ENCODE results near the gene TTN.
"Not testable (repeated sequence)": the region's sequence is repeated elsewhere in the genome, so short reads cannot be mapped to it uniquely, and the experiment has no call there.

Gene TTN

GRCh38 chr2:178674122-178674521 is 133.1 kb downstream of the TTN start (continued):
- no peak for TF ChIP-seq ZFP30 (CRISPR knock-in tag; IDR thresholded peaks at IDR 0.05)
- TF ChIP-seq PATZ1 (CRISPR knock-in tag; IDR thresholded peaks at IDR 0.05; ENCODE audit: borderline replicate concordance) = no peak
- TF ChIP-seq BACH2 (CRISPR knock-in tag; IDR thresholded peaks at IDR 0.05; ENCODE audit: borderline replicate concordance) = no peak
- TF ChIP-seq ISL1 (CRISPR knock-in tag; IDR thresholded peaks at IDR 0.05) = no peak
- TF ChIP-seq ESRRG (CRISPR knock-in tag; IDR thresholded peaks at IDR 0.05) = no peak
- no peak for TF ChIP-seq PPARA (CRISPR knock-in tag; IDR thresholded peaks at IDR 0.05; ENCODE audit: borderline replicate concordance)
- TF ChIP-seq ZNF8 (CRISPR knock-in tag; IDR thresholded peaks at IDR 0.05) = no peak

- no peak for ATAC-seq
Measured at GRCh38 chr2:178666458-178666857, 140.8 kb downstream of the TTN start.

GRCh38 chr2:178658480-178658879 is 148.7 kb downstream of the TTN start:
- ATAC-seq = not testable (repeated sequence)

More at GRCh38 chr2:178666458-178666857, 140.8 kb downstream of the TTN start:
- no peak for TF ChIP-seq ISL1 (CRISPR knock-in tag; IDR thresholded peaks at IDR 0.05)
- no peak for TF ChIP-seq CSRNP3 (CRISPR knock-in tag; IDR thresholded peaks at IDR 0.05)
- TF ChIP-seq RARB (CRISPR knock-in tag; IDR thresholded peaks at IDR 0.05) = no peak
- no peak for TF ChIP-seq ZFP30 (CRISPR knock-in tag; IDR thresholded peaks at IDR 0.05)
- TF ChIP-seq CREB5 (CRISPR knock-in tag; IDR thresholded peaks at IDR 0.05; ENCODE audit: low read depth) = no peak
- TF ChIP-seq SNAI2 (CRISPR knock-in tag; IDR thresholded peaks at IDR 0.05) = no peak
- TF ChIP-seq TOX (CRISPR knock-in tag; IDR thresholded peaks at IDR 0.05; ENCODE audit: borderline replicate concordance) = no peak
- TF ChIP-seq ZNF70 (CRISPR knock-in tag; IDR thresholded peaks at IDR 0.05) = no peak
- no peak for TF ChIP-seq TSHZ2 (CRISPR knock-in tag; IDR thresholded peaks at IDR 0.05)
- TF ChIP-seq ARNTL (CRISPR knock-in tag; IDR thresholded peaks at IDR 0.05; ENCODE audit: borderline replicate concordance, low read depth) = no peak
- TF ChIP-seq CSDC2 (CRISPR knock-in tag; IDR thresholded peaks at IDR 0.05) = no peak
- no peak for TF ChIP-seq BACH2 (CRISPR knock-in tag; IDR thresholded peaks at IDR 0.05; ENCODE audit: borderline replicate concordance)
- no peak for TF ChIP-seq GLIS3 (CRISPR knock-in tag; IDR thresholded peaks at IDR 0.05)
- no peak for TF ChIP-seq ZFP3 (CRISPR knock-in tag; IDR thresholded peaks at IDR 0.05)
- TF ChIP-seq ESRRG (CRISPR knock-in tag; IDR thresholded peaks at IDR 0.05) = no peak
- TF ChIP-seq ZC3H10 (CRISPR knock-in tag; IDR thresholded peaks at IDR 0.05) = no peak
- no peak for TF ChIP-seq POU6F1 (CRISPR knock-in tag; IDR thresholded peaks at IDR 0.05; ENCODE audit: borderline replicate concordance, low read depth)

- ATAC-seq = no peak
- TF ChIP-seq CREB5 (CRISPR knock-in tag; IDR thresholded peaks at IDR 0.05; ENCODE audit: low read depth) = no peak
- no peak for TF ChIP-seq TCF4 (CRISPR knock-in tag; IDR thresholded peaks at IDR 0.05; ENCODE audit: borderline replicate concordance)
- no peak for TF ChIP-seq OSR1 (CRISPR knock-in tag; IDR thresholded peaks at IDR 0.05)
- TF ChIP-seq ZNF70 (CRISPR knock-in tag; IDR thresholded peaks at IDR 0.05) = no peak
- no peak for TF ChIP-seq ARNTL (CRISPR knock-in tag; IDR thresholded peaks at IDR 0.05; ENCODE audit: borderline replicate concordance, low read depth)
- no peak for TF ChIP-seq ZFP3 (CRISPR knock-in tag; IDR thresholded peaks at IDR 0.05)
- no peak for TF ChIP-seq ZC3H10 (CRISPR knock-in tag; IDR thresholded peaks at IDR 0.05)
- no peak for TF ChIP-seq PPARA (CRISPR knock-in tag; IDR thresholded peaks at IDR 0.05; ENCODE audit: borderline replicate concordance)
- TF ChIP-seq PATZ1 (CRISPR knock-in tag; IDR thresholded peaks at IDR 0.05; ENCODE audit: borderline replicate concordance) = no peak
- TF ChIP-seq ZNF8 (CRISPR knock-in tag; IDR thresholded peaks at IDR 0.05) = no peak
Measured at GRCh38 chr2:178650554-178650953, 156.7 kb downstream of the TTN start.

All from SK-N-SH treated with all-trans-retinoic acid at 6 μM for 48 hours (cell line).